Stimulated activated CD4-positive, alpha-beta T cell treated with anti-CD3 and anti-CD28 coated beads, Interleukin-2, amount 100 ng/mL, for 24 hours (primary cell): ENCODE measurements around the gene IL36RN.
A peak's percentile ranks its signal among the peaks of the same experiment; 100 is the strongest.

Source experiments
- DNase-seq, 2 donors: peaks; one replicate each; pipeline ENCODE4 v3.0.0-alpha.2; 2020

IL36RN gene

GRCh38 chr2:113050921-113051895 is 7.8 kb upstream of the IL36RN start:
- peak in 1 of 2 donors; percentile 10 for DNase-seq

GRCh38 chr2:113052396-113052917 is 6.5 kb upstream of the IL36RN start, which contains the start of gene IL36B:
Gene IL36B, minus strand, starts transcription at chr2:113052867.
- DNase-seq = no peak

- DNase-seq = no peak
Observed at GRCh38 chr2:113053666-113054065, 5.3 kb upstream of the IL36RN start.

- DNase-seq = no peak
Observed at GRCh38 chr2:113054066-113054465, 4.9 kb upstream of the IL36RN start.

GRCh38 chr2:113056521-113056920 is 2.5 kb upstream of the IL36RN start:
- no peak for DNase-seq

- no peak for DNase-seq
Observed at GRCh38 chr2:113057117-113057516, 1.9 kb upstream of the IL36RN start.

GRCh38 chr2:113058411-113058994 is 495 bp upstream of the IL36RN start:
- no peak for DNase-seq

GRCh38 chr2:113060396-113060795 is 1.4 kb downstream of the IL36RN start:
- no peak for DNase-seq

- DNase-seq = no peak
Observed at GRCh38 chr2:113060796-113061195, 1.8 kb downstream of the IL36RN start.

GRCh38 chr2:113061241-113061640 is 2.2 kb downstream of the IL36RN start:
- DNase-seq = no peak

GRCh38 chr2:113061896-113062770 is 3.1 kb downstream of the IL36RN start:
- DNase-seq = no peak

- DNase-seq = no peak
Observed at GRCh38 chr2:113064281-113064680, 5.3 kb downstream of the IL36RN start.

GRCh38 chr2:113064898-113065297 is 5.9 kb downstream of the IL36RN start:
- DNase-seq = no peak

GRCh38 chr2:113067681-113068080 is 8.7 kb downstream of the IL36RN start, which contains the start of gene IL1F10:
Gene IL1F10, plus strand, starts transcription at chr2:113067970. Its CDS starts 4,769 bp downstream, at chr2:113072739.
- no peak for DNase-seq

GRCh38 chr2:113068249-113068648 is 9.3 kb downstream of the IL36RN start:
- no peak for DNase-seq

- DNase-seq = no peak
Observed at GRCh38 chr2:113068706-113069485, 9.9 kb downstream of the IL36RN start.

- no peak for DNase-seq
Observed at GRCh38 chr2:113069676-113070605, 10.9 kb downstream of the IL36RN start.

- DNase-seq = no peak
Observed at GRCh38 chr2:113070606-113070975, 11.6 kb downstream of the IL36RN start.

- DNase-seq = no peak
Observed at GRCh38 chr2:113072584-113072983, 13.6 kb downstream of the IL36RN start.

GRCh38 chr2:113073325-113073834 is 14.4 kb downstream of the IL36RN start:
- no peak for DNase-seq

- DNase-seq = no peak
Observed at GRCh38 chr2:113075030-113075429, 16.0 kb downstream of the IL36RN start.
